Stimulated activated CD8-positive, alpha-beta memory T cell treated with anti-CD3 and anti-CD28 coated beads, Interleukin-7, amount 100 ng/mL, for 4 hours (primary cell): ENCODE measurements around the gene LDLRAD3.

Experiments used
- DNase-seq, 2 donors: peaks; one replicate each; pipeline ENCODE4 v3.0.0-alpha.2; 2020; ENCODE audit warnings: low read depth in 2 of 2

LDLRAD3 gene

DNA sequence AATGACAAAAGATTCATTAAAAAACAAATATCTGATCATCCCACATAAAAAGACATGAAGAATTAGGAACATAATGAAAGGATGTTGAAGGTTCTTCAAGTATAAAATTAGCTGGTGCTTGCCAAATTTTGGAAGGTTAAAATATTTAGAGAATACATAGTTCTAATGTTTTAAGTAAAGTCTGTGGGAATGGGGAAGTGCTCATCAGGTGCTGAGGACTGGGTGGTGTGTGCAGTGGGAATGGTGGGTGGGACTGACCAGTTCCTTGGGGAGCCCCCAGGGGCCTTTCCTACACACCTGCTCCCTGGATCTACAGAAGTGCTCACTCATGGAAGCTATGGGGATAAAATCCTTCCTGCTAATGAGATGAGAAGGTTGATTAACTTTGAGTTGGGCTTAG is 11.8 kb downstream of the LDLRAD3 start:
- DNase-seq, result no peak

DNA sequence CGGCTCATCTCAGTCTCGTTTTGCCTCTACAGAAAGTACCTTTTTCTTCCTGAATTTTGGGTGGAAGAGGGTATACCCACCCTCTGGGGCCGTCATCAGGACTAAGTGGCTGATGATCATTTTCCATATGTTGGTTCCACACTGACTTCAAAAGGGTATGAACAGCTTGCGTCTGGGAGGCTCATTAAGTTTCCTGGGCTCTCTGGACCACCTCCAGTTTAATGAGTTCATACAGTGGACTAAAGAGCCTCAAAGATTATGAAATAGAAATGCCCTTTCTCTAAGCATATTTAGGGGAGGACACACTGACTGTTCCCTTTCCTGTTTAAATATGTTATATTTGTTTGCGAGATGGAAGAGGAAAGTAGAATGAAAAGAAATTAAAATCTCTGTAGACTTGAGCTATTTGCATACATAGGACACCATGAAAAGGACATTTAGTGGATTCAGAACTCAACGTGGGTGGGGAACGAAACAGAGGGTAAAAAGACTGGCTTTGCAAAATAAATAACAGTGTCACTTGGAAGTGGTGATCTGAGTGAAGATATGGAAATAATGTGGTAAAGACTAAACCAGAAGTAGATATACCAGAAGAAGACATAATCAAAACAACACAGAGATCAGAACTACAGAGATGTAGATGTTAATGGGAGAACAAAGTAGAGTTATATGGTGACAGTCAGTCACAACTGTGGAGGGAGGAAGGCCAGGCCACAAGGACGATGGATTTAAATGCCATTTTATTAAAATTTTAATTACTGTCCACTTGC is 18.7 kb downstream of the LDLRAD3 start:
- DNase-seq, result no peak

DNA sequence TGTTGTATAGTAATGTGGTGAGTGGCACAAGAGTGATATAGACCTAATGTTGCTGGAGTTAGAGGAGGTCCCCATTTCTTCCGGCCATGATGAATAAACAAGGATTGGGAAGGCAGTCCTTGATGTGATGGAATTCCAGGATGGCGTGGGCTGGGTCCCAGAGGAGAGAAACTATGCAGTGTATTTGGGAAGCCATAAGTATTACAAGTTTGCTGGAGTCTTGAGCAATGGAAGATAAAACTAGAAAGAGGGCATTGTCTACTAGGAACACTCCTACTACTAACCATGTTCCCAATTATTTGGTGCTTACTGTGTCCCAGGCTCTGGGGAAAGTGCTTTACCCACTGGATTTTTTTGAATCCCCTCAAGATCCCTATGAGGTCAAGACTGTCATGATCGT is 20.0 kb downstream of the LDLRAD3 start:
- DNase-seq, result no peak

DNA sequence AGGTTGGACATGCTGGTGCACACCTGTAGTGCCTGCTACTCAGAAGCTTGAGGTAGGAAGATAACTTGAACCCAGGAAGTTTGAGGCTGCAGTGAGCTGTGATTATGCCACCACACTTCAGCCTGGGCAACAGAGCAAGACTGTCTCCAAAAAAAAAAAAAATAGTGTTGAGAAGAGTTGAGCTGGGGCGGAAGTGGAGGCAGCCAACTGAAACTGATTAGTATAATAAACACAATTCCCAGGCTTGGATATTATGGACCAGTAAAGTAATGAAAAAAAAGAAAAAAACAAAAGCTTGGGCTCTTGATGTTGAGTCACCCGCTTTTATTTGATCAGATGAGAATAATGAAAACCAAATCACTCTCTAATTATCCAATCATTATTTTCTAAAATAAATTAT is 21.0 kb downstream of the LDLRAD3 start:
- no peak for DNase-seq

DNA sequence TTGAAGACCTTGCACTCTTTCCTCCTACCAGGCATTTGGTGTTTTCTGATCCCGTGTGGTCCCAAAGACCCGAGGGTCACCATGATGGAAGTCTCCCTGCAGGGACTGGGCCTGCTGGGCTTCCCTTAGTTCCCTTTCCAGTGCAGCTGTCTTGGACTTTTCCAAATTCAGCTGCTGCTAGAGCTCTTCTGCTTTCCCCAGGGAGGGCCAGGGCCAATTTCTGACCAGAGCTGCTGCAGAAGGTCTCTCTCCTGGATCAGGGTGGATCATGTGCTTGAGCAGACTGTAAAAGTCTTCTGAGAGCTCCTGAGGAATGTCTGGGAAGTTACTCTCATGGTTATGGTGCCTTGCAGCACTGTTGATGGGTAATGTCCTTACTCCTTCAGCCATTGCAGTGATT is 23.2 kb downstream of the LDLRAD3 start:
- no peak for DNase-seq

DNA sequence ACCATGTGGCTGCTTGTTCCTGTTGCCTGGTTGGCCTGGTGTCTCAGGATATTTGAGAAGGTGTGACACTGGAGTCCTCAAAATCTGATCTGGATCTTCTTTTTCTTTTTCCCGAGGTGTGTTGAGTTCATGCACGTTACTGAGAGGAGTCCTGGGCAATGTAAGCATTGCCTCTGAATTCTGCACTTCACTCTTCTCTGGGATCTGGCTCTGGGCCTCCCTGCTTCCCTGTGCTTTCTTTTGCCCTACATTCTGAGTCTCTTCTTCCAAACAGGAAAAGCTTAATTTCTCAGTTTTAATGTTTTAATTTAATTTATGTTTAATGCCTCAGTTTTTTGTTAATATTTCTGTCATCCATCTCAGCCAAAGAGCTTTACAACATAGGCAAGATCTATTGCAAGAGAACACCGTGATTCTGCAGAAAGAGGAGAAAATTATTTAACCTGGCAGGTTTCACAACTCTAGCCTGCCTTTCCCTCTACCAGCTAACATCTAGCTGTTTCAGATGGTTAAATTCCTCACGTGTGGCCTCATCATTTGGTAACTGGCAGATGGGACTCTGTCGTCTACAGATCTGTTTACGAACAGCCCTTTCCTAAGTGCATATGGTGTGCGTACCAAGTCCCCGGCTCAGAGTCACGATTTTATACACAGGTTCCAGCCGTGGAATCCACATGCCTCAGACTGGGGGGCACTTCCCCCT is 24.7 kb downstream of the LDLRAD3 start:
- DNase-seq, result no peak

DNA sequence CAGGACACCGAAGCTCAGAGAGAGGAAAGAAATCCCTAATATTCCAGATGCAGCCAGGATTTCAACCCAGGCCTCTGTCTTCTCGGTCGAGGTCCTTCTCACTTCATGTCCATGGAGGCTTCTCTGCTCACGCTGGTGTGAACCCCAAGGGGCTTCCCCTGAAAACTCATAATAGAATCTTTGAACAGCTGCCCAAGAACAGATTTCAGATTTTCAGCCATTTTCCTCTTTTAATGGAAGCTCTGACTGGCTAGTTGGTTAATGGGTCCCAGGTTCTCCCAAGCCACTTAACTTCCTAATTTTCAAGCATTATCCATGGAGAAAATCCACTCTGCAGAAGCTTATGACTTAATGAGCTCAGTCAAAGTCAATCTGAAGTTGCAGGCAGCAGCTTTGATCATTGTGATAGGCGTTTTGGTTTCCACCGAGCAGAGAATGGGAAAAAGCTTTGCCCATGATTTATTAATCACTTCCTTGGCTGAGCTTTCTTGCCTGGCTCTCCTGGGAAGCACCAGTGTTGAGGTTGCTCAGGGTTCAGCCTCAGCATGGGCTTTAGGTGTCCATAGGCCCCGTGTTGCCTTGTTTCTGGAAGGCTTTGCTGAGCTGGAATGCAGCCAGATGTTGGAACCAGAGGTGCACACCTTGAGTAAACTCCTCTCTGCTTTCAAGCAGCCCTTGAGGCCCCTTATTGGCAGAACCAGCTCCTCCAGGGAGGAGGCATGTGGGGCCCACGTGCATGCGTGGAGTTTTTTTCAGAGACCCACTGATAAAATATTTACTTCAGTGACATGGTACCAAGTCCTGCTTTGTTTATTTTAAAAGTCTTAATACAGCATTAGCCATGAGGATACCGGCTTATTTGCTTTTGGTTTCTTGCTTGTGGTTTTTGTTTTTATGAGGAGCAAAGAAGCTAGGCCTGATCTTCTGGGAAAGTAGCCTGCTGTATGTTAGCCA is 25.5 kb downstream of the LDLRAD3 start:
- DNase-seq, result no peak

DNA sequence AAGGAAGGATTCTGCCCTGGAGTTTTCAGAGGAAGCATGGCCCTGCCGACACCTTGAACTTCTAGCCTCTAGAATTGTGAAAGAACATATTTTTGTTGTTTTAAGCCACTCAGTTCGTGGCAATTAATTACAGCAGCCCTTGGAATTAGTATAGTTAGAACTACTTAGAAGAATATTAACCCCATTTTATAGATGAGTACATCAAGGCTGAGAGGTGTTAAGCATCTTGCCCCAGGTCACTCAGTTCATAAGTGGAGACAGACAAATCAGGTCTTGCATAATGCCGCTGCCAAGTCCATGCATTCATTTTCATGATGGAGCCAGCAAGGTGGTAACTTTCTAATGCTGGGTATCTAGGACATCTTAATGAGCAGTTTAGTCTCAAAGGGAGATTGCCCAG is 26.6 kb downstream of the LDLRAD3 start:
- DNase-seq, result no peak

DNA sequence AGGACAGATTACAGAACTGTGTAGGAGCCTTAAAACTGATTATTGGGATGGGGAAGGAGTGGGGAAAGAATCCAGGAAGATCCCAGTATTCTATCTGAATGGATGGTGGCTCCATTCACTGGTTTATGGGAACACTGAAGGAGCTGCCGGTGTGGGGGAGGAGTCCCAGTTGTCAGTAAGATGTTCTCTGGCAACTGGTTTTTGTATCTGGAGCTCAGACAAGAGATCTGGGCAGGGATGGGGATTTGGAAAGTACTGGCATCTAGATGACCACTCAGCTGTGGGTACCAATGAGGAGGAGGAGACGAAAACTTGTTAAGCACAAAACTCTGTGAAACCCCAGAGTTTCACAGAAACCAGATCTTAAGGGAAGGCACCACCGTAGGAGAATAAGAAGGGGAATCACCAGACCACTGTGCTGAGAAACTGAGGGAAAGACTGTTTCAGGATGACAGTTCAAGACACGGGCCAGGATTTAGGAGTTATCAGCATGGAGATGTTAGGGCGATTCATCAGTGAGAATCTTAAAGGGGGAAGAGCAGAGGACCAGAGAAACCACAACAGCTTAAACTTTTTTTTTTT is 28.1 kb downstream of the LDLRAD3 start:
- DNase-seq, result no peak

DNA sequence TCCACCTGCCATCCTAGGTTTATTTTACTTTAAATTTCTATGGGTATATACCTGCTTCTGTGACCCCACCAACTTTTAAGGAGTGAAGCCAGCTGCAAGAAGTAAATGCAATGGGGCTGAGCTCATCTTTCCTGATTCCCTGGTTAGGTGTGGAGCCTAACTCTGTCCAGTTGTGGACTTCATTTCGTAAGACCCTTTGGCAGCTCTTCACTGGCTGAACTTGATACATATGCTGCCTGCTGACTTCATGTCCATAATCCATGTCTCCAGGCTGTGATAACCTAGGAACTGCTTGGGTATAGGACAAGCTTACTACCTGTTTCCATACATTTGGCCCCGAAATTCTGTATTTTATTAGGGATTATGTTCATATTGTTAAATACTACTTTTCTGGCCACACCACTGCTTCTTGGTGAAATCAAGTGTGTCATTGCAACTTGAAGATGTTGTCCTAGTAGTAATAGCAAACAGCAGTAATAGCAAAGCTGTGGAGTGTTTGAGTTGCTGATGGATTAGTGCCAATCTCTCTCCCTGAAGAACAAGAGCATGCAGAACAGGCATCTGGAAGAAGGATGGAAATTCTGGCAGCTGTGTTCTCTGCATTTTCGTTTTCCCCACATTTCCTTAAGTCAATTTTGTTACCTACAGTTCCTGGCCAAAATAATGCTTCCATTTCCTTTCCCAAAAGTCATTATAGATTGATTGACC is 31.2 kb downstream of the LDLRAD3 start:
- DNase-seq, result no peak

DNA sequence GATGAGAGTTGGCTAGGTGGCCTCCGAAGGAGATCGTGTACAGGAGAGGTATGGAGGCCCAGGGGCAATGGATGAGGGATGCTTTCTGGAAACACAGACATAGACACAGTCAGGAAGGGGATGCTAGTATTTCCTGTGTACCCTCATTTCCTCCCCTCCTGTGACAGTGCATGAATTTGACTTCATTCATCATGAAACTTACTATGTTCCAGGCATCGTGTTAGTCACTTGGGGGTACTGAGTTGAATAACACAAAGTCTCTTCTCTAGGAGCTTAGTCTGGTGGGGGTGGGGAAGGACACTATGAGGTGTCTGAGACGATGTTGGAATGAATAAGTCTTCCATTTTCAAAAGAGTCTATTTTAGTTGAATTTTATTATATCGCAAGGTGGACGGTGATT is 32.6 kb downstream of the LDLRAD3 start:
- no peak for DNase-seq

DNA sequence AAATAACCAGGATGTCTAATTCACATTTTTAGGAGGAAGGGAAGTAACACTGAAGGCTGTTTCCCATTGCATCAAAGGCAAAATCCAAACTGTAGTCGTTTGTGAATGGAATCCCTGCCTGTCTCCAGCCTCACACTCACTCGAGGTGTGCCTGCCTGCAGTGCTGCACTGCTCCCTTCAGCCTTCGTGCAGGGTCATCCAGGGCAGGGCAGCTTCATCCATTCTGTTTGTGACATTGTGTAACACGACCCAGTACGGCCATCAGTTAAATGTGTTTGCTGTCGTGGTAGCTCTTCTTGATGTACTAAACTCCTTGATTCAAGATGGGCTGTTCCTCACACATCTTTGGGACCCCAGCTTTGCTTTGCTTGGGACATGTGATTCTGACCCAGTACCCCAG is 34.3 kb downstream of the LDLRAD3 start:
- DNase-seq, result no peak

DNA sequence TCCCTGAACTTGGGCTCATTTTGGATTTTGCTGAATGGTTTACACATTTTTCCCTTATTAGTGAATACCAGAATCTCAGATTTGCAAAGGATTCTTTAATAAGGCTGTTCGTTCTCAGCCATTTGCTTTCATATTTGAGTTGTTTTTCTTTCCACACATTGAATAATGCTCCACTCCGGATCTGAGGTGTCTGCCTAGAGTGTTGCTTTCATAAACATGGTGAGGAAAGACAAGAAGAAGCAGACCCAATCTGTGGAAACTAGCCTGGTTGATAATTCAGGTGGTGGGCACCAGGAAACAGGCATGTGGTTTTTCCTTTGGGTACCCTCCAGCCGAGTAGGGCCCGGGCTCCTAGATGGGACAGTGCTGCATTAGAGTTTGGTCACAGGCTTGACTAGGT is 35.0 kb downstream of the LDLRAD3 start:
- DNase-seq, result no peak

DNA sequence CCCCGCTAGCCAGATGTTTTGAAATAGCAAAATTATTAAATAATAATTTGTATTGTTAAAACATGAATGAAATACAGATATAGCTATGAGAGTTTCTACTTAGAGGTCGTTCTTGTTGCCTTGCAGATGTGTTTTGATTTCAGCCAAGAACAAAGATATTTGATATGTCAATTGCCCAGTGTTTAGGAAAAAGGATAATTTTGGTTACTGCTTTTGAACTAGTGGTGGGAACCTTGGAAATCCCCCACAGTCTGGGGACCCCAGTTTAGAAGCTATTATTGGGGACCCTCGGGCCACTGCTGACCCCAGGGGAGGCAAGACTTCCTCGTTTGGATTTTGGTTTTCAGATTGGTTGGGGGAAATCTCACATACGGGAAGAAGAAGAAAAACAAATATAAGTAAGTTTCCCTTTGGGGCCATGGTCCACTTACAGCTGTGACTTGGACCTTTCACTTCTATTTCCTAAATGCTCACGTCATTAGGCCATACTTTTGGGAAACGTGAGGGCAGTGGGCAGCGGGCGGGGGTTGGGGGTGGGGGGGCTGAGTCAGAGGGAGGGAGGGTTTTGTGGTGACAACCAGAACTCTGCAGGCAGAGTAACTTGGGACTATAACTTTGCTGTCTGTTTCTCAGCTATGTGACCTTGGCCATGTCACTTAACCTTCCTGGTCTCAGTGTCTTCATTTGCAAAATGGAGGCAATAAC is 37.0 kb downstream of the LDLRAD3 start:
- no peak for DNase-seq

DNA sequence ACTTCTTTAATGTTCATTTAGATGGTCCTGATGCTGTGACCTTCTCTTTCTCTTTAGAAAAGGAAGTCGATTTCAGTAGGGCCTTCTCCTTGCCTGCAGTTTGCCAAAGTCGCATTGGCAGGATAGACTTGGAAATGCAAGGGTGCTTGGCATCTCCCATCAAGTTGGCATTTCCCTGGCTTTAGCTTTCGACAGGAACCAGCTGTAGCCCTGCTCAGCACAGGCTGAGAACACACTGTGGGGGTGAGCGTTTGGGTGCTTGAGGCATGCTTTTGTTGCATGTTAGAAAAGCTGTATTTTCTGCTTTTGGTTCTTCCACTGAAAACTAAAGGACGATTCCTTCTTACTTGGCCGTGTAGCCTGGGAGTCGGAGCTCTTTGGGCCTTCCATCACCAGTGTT is 37.7 kb downstream of the LDLRAD3 start:
- no peak for DNase-seq

DNA sequence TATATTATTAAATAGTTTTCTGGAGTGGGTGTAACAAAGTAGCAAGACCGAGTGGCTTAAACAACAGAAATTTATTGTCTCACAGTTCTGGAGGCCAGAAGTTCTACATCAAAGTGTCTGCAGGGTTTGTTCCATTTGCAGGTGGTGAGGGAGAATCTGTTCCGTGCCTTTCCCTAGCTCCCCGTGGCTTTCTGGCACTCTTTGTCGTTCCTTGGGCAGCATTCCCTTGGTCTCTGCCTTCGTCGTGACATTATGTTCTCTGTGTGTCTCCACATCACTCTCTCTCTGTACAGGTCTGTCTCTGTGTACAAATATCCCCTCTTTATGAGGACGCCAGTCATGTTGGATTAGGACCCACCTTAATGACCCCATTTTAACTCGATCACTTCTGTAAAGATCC is 38.2 kb downstream of the LDLRAD3 start:
- no peak for DNase-seq

DNA sequence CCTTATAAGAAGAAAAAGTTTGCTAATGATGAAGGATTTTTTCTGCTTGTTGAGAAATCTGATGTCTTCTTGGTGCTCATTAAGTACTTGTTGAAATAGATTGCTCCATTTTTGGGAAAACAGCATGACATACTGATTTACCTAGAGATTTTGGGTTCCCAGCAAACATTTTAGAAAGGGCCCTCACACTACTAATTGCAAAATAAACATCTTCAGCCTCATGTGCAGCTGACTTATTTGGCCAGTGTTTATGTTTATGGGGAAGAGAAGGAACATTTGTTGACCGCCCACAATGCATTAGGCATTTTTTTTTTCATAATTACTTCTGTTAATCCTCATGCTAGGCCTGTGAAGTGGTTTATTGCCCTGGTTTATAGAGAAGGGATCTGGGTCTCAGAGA is 40.1 kb downstream of the LDLRAD3 start:
- no peak for DNase-seq

DNA sequence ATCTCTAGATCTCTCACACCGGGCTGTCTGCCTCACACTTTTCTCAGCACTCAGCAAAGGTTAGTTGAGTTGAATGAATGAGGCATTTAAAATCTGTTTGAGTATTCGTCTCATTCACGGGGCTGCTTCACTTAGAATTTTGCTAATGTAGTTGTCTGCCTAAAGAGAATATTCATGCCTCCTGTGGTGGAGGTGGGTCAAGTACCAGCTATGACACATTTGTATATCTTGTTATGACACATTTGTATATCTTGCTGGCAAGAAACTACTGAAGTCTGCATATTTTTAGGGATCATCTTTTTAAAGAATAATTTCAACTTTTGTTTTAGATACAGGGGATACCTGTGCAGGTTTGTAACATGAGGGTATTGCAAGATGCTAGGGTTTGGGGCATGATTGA is 43.1 kb downstream of the LDLRAD3 start:
- no peak for DNase-seq

DNA sequence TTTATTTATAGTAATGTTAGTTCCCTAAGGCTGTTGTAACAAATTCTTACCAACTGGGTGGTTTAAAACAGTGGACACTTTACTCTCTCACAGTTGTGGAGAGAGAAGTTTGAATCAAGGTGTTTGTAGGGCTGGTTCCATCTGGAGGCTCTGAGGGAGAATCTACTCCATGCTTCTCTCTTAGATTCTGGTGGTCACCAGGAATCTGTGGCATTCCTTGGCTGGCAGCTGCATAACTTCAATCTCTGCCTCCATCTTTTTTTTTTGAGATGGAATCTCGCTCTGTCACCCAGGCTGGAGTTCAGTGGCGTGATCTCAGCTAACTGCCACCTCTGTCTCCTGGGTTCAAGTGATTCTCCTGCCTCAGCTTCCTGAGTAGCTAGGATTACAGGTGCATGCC is 46.3 kb downstream of the LDLRAD3 start:
- no peak for DNase-seq

DNA sequence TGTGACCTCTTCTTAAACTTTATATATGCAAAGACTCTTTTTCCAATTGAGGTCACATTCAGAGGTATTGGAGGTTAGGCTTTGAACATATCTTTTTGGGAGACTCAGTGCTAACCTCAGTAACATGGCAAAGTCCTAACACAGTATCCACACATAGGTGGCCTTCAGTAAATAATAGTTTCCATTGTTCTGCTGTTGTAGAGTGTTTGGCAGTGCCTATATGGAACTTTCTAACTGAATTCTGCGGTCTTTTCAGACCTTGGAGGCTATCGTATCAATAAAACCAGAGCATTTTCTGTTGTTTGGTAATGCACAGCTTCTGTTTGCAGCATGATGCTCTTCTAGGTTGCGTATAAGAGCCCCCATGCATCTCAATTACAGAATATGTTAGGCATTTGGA is 47.0 kb downstream of the LDLRAD3 start:
- DNase-seq, result no peak

DNA sequence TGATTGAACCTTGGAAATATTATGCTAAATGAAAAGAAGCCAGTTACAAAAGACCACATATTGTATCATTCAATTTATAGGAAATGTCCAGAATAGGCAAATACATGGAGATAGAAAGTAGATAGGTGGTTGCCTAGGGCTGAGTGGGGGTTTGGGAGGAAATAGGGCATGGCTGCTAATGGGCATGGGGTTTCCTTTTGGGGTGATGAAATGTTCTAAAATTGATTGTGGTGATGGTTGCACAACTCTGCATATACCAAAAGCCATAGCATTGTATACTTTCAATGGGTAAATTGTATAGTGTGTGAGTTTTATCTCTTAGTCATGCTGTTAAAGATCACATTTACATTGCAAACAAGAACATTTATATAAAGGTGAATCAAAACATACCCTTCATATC is 48.7 kb downstream of the LDLRAD3 start:
- DNase-seq, result no peak
